GM23338 (cell line): ENCODE results near the gene TNS1. TPM values are rescaled to one million over a fixed set of nuclear protein-coding genes. Genes with fewer than 3 reads are reported as not detected.

Experiments used
- ATAC-seq: fragments of 200-7000 bp; cut with Tn5 transposase; 3 replicates; pipeline ENCODE4 v1.9.1; 2020
- DNase-seq: peaks from one replicate; pipeline ENCODE4 v3.0.0-alpha.2; 2015; ENCODE audit warnings: low spot score
- H2AFZ ChIP-seq: fragments of 200-600 bp; sonication (generic); 2 replicates; pipeline ENCODE4 v1.8.0; 2016; ENCODE audit warnings: antibody characterized with exemption, mild to moderate bottlenecking, moderate library complexity
- H3F3A ChIP-seq: fragments of 200-600 bp; sonication (generic); replicated peaks from 2 replicates; pipeline ENCODE4 v1.8.0; 2017; ENCODE audit warnings: antibody characterized with exemption, mixed run types, low read depth
- H3K27ac ChIP-seq: fragments of 200-600 bp; sonication (generic); 2 replicates; pipeline ENCODE4 v1.6.1; 2016; ENCODE audit warnings: low read depth
- H3K27me3 ChIP-seq: fragments of 200-600 bp; sonication (generic); 2 replicates; pipeline ENCODE4 v1.8.0; 2016; ENCODE audit warnings: mild to moderate bottlenecking, mixed run types, moderate library complexity; ENCODE audit not compliant: insufficient read depth
- H3K36me3 ChIP-seq: fragments of 200-600 bp; sonication (generic); 2 replicates; pipeline ENCODE4 v1.8.0; 2016; ENCODE audit warnings: mild to moderate bottlenecking; ENCODE audit not compliant: insufficient read depth
- H3K4me1 ChIP-seq: fragments of 200-600 bp; sonication (generic); 2 replicates; pipeline ENCODE4 v1.8.0; 2016; ENCODE audit warnings: mild to moderate bottlenecking, moderate library complexity; ENCODE audit not compliant: insufficient read depth
- H3K4me2 ChIP-seq: fragments of 200-600 bp; sonication (generic); 2 replicates; pipeline ENCODE4 v1.7.1; 2017; ENCODE audit warnings: mixed run types
- H3K4me3 ChIP-seq: fragments of 200-600 bp; sonication (generic); 2 replicates; pipeline ENCODE4 v1.6.1; 2016; ENCODE audit warnings: mixed run types
- H3K79me2 ChIP-seq: fragments of 200-600 bp; sonication (generic); replicated peaks from 2 replicates; pipeline ENCODE4 v1.8.0; 2017; ENCODE audit warnings: mild to moderate bottlenecking; ENCODE audit not compliant: insufficient read depth
- H3K9me2 ChIP-seq: fragments of 200-600 bp; sonication (generic); 2 replicates; pipeline ENCODE4 v1.8.0; 2017; ENCODE audit not compliant: insufficient read depth
- H4K20me1 ChIP-seq: fragments of 200-600 bp; sonication (generic); replicated peaks from 2 replicates; pipeline ENCODE4 v1.8.0; 2017; ENCODE audit warnings: mild to moderate bottlenecking; ENCODE audit not compliant: insufficient read depth
- H3K27ac Mint-ChIP-seq: 2 replicates; pipeline ENCODE4 v1.8.0; 2020; ENCODE audit warnings: inconsistent platforms, mild to moderate bottlenecking, moderate library complexity, mixed read lengths
- H3K27me3 Mint-ChIP-seq: 3 replicates; pipeline ENCODE4 v1.8.0; 2022; ENCODE audit warnings: low read depth, mild to moderate bottlenecking, moderate library complexity, mixed read lengths, inconsistent platforms; ENCODE audit not compliant: insufficient read depth, poor library complexity
- H3K36me3 Mint-ChIP-seq: 3 replicates; pipeline ENCODE4 v1.8.0; 2021; ENCODE audit warnings: low read depth, mild to moderate bottlenecking, inconsistent platforms, moderate library complexity, mixed read lengths
- H3K4me1 Mint-ChIP-seq: 3 replicates; pipeline ENCODE4 v1.8.0; 2020; ENCODE audit warnings: mild to moderate bottlenecking, inconsistent platforms, mixed read lengths
- H3K4me3 Mint-ChIP-seq: 3 replicates; pipeline ENCODE4 v1.8.0; 2021; ENCODE audit warnings: moderate library complexity, mild to moderate bottlenecking, inconsistent platforms, mixed read lengths
- H3K9me3 Mint-ChIP-seq: 3 replicates; pipeline ENCODE4 v1.8.0; 2020; ENCODE audit warnings: moderate library complexity, mild to moderate bottlenecking, inconsistent platforms, mixed read lengths
- CREB1 ChIP-seq: fragments of 250-450 bp; sonication (Bioruptor Pico); IDR thresholded peaks from 2 replicates; pipeline ENCODE4 v1.5.0; 2020; ENCODE audit warnings: low read depth, mild to moderate bottlenecking, moderate library complexity
- CTCF ChIP-seq, 2 experiments: fragments of 200-600 bp in 1 of 2; sonication (generic) in 1 of 2; conservative IDR thresholded peaks; 2 replicates each; pipeline versions ENCODE4 v1.5.1 to v1.6.1; 2016 to 2017; ENCODE audit warnings: antibody characterized with exemption in 2 of 2, low read depth in 2 of 2, mild to moderate bottlenecking in 2 of 2, moderate library complexity in 1 of 2
- ETS1 ChIP-seq: IDR thresholded peaks from 2 replicates; pipeline ENCODE4 v1.6.1; 2016; ENCODE audit warnings: antibody characterized with exemption
- EZH2 ChIP-seq: fragments of 200-600 bp; sonication (generic); IDR thresholded peaks from one replicate; pipeline ENCODE4 v1.8.0; 2017; ENCODE audit warnings: antibody characterized with exemption, mild to moderate bottlenecking, low read depth; ENCODE audit not compliant: unreplicated experiment
- EZH2phosphoT487 ChIP-seq: fragments of 200-600 bp; sonication (generic); IDR thresholded peaks from one replicate; pipeline ENCODE4 v1.8.1; 2018; ENCODE audit warnings: antibody characterized with exemption; ENCODE audit not compliant: unreplicated experiment
- JUNB ChIP-seq: IDR thresholded peaks from one replicate; pipeline ENCODE4 v1.6.1; 2016; ENCODE audit warnings: antibody characterized with exemption; ENCODE audit not compliant: unreplicated experiment
- NANOG ChIP-seq: IDR thresholded peaks from 2 replicates; pipeline ENCODE4 v1.6.1; 2016; ENCODE audit warnings: antibody characterized with exemption, borderline replicate concordance
- POLR2AphosphoS5 ChIP-seq: IDR thresholded peaks from 2 replicates; pipeline ENCODE4 v1.6.1; 2016; ENCODE audit warnings: antibody characterized with exemption, low read depth
- STAT1 ChIP-seq: IDR thresholded peaks from one replicate; pipeline ENCODE4 v1.6.1; 2016; ENCODE audit warnings: antibody characterized with exemption; ENCODE audit not compliant: unreplicated experiment
- ZNF114 ChIP-seq: fragments of 250-450 bp; sonication (Bioruptor Pico); IDR thresholded peaks from 2 replicates; pipeline ENCODE4 v1.5.0; 2020; ENCODE audit warnings: mild to moderate bottlenecking, moderate library complexity
- ZNF331 ChIP-seq: fragments of 250-450 bp; sonication (Bioruptor Pico); IDR thresholded peaks from 2 replicates; pipeline ENCODE4 v1.5.0; 2020; ENCODE audit warnings: low read depth, mild to moderate bottlenecking, moderate library complexity
- ZNF462 ChIP-seq: fragments of 250-450 bp; sonication (Bioruptor Pico); IDR thresholded peaks from 2 replicates; pipeline ENCODE4 v1.5.0; 2020; ENCODE audit warnings: mild to moderate bottlenecking, moderate library complexity
- polyA plus RNA-seq: library from polyadenylated mRNA; unstranded; fragments of >200 nt; fragmentation: Nextera tagmentation; extraction: Ambion mirVana; gene quantifications from 2 replicates; pipeline ENCODE4 v1.2.1, GENCODE V29; 2016
- total RNA-seq: library from RNA; depleted of rRNA; stranded (reverse); fragments of >200 nt; shearing (Covaris generic); gene quantifications from 2 replicates; pipeline ENCODE4 v1.2.3, GENCODE V29; 2014

TNS1 gene
- total and polyA plus RNA-seq, 2 experiments from 2014 or later: 2.0 to 7.4 TPM

- Histone ChIP-seq H3K27ac (no peak overlapping the region), H3K4me1 (no peaks in the 10 kb centered on the region), H3F3A (no peaks in the 10 kb centered on the region), H3K4me2 (no peak overlapping the region), H3K4me3 (no peak overlapping the region), H3K9me2 (no peaks in the 10 kb centered on the region), H2AFZ (no peak overlapping the region), H3K79me2 (no peaks in the 10 kb centered on the region), H3K27me3 (no peaks in the 10 kb centered on the region), H4K20me1 (no peaks in the 10 kb centered on the region), H3K36me3 (no peaks in the 10 kb centered on the region)
- Mint-ChIP-seq H3K27ac (no peak overlapping the region), H3K9me3 (no peaks in the 10 kb centered on the region), H3K4me3 (no peak overlapping the region), H3K27me3 (peaks cover 3% of the 10 kb centered on the region), H3K36me3 (no peaks in the 10 kb centered on the region), H3K4me1 (peaks cover 8% of the 10 kb centered on the region)
- DNase-seq: no peak
- TF ChIP-seq NANOG: no peak
- ATAC-seq: no peak
Observed at GRCh38 chr2:217895070-217895635, 107.6 kb downstream of the TNS1 start.

GRCh38 chr2:217893440-217893839 lies 109.4 kb downstream of the TNS1 start:
- H3K4me3 ChIP-seq: no peak overlapping the region
- H3K27ac ChIP-seq: no peak overlapping the region
- no peak overlapping the region for H2AFZ ChIP-seq
- H3K36me3 ChIP-seq: no peaks in the 10 kb centered on the region
- H3K27me3 Mint-ChIP-seq: peaks cover 9% of the 10 kb centered on the region
- no peaks in the 10 kb centered on the region for H3K27me3 ChIP-seq
- no peak overlapping the region for H3K4me2 ChIP-seq
- no peak overlapping the region for H3K27ac Mint-ChIP-seq
- H3K4me3 Mint-ChIP-seq: no peak overlapping the region
- H3K79me2 ChIP-seq: no peaks in the 10 kb centered on the region
- TF ChIP-seq CREB1 (CRISPR knock-in tag) (no peak), ZNF331 (CRISPR knock-in tag) (no peak), POLR2AphosphoS5 (no peak), JUNB (no peak), EZH2 (no peak), NANOG (no peak), ZNF114 (CRISPR knock-in tag) (no peak), ETS1 (no peak), ZNF462 (CRISPR knock-in tag) (no peak), CTCF (conservative IDR thresholded peaks at IDR 0.05; ENCODE audit: low read depth in 2 of 2) (no peak), EZH2phosphoT487 (no peak), STAT1 (no peak)
- H3K4me1 ChIP-seq: no peaks in the 10 kb centered on the region
- no peaks in the 10 kb centered on the region for H4K20me1 ChIP-seq
- H3K9me3 Mint-ChIP-seq: no peaks in the 10 kb centered on the region
- DNase-seq (no peak), ATAC-seq (no peak)
- H3K9me2 ChIP-seq: no peaks in the 10 kb centered on the region
- H3F3A ChIP-seq: no peaks in the 10 kb centered on the region
- H3K4me1 Mint-ChIP-seq: no peaks in the 10 kb centered on the region
- no peaks in the 10 kb centered on the region for H3K36me3 Mint-ChIP-seq
